GM20431 (cell line): ENCODE measurements around the gene NADK2.

Source experiments
- in situ Hi-C: fragments of 300-500 bp; cut with MseI, MboI; formaldehyde crosslinking; loops from one replicate; pipeline ENCODE4 v1.15.0; 2020; ENCODE audit warnings: low sequenced_read_pairs; ENCODE audit not compliant: unreplicated experiment

NADK2 gene

GRCh38 chr5:36251218-36251617 lies 9.5 kb upstream of the NADK2 start:
- in situ Hi-C loops: no loop called here

GRCh38 chr5:36250427-36250826 lies 8.7 kb upstream of the NADK2 start:
- in situ Hi-C loops: no loop called here

- in situ Hi-C loops: no loop called here
Measured at GRCh38 chr5:36246036-36246800, 4.5 kb upstream of the NADK2 start.

GRCh38 chr5:36244076-36244475 lies 2.4 kb upstream of the NADK2 start:
- in situ Hi-C loops: no loop called here

- in situ Hi-C loops: no loop called here
Measured at GRCh38 chr5:36243653-36244052, 1.9 kb upstream of the NADK2 start.

- in situ Hi-C loops: no loop called here
Measured at GRCh38 chr5:36242534-36243485, 1.1 kb upstream of the NADK2 start.

- in situ Hi-C loops: no loop called here
Measured at GRCh38 chr5:36240779-36241630, 720 bp downstream of the NADK2 start.

- in situ Hi-C loops: no loop called here
Measured at GRCh38 chr5:36239370-36240293, 2.1 kb downstream of the NADK2 start.

GRCh38 chr5:36238502-36239295 lies 3.0 kb downstream of the NADK2 start:
- in situ Hi-C loops: no loop called here

- in situ Hi-C loops: no loop called here
Measured at GRCh38 chr5:36237751-36238150, 4.0 kb downstream of the NADK2 start.

GRCh38 chr5:36236801-36237200 lies 4.9 kb downstream of the NADK2 start:
- in situ Hi-C loops: no loop called here

GRCh38 chr5:36232533-36232932 lies 9.2 kb downstream of the NADK2 start:
- in situ Hi-C loops: no loop called here

GRCh38 chr5:36230151-36230790 lies 11.5 kb downstream of the NADK2 start:
- in situ Hi-C loops: no loop called here

- in situ Hi-C loops: no loop called here
Measured at GRCh38 chr5:36228505-36228904, 13.2 kb downstream of the NADK2 start.

- in situ Hi-C loops: no loop called here
Measured at GRCh38 chr5:36227046-36227445, 14.7 kb downstream of the NADK2 start.

GRCh38 chr5:36222620-36223019 lies 19.1 kb downstream of the NADK2 start:
- in situ Hi-C loops: no loop called here

GRCh38 chr5:36217988-36218387 lies 23.7 kb downstream of the NADK2 start:
- in situ Hi-C loops: no loop called here

- in situ Hi-C loops: no loop called here
Measured at GRCh38 chr5:36217567-36217966, 24.2 kb downstream of the NADK2 start.
